HepG2 (cell line): ENCODE data around the gene BLOC1S2. TPM values are rescaled to one million over a fixed set of nuclear protein-coding genes. Genes with fewer than 3 reads are reported as not detected.

Experiments
- HNF1A ChIP-seq, 2 experiments: sonication (generic) in 1 of 2; formaldehyde crosslinking in 1 of 2; IDR thresholded peaks; 2 replicates each; pipeline versions ENCODE4 v1.4.0 to v1.6.1; 2016 to 2020; ENCODE audit warnings: borderline replicate concordance in 1 of 2, low read depth in 1 of 2, mild to moderate bottlenecking in 1 of 2, missing genetic modification reagents in 1 of 2
- KDM6A ChIP-seq: IDR thresholded peaks from 2 replicates; pipeline ENCODE4 v1.6.1; 2016; ENCODE audit warnings: low read depth
- MATR3 ChIP-seq: sonication (generic); formaldehyde crosslinking; IDR thresholded peaks from 2 replicates; pipeline ENCODE4 v1.4.0; 2020; ENCODE audit warnings: missing genetic modification reagents
- MBNL3 ChIP-seq: fragments of 250-450 bp; sonication (Bioruptor Pico); conservative IDR thresholded peaks from 2 replicates; pipeline ENCODE4 v1.8.0; 2022; ENCODE audit warnings: mild to moderate bottlenecking, inconsistent platforms
- POLR2AphosphoS5 ChIP-seq: IDR thresholded peaks from 2 replicates; pipeline ENCODE4 v1.6.1; 2012; ENCODE audit warnings: low read depth, low read length
- SPEN ChIP-seq: sonication (generic); formaldehyde crosslinking; IDR thresholded peaks from 2 replicates; pipeline ENCODE4 v1.5.1; 2020; ENCODE audit warnings: low read depth, mild to moderate bottlenecking, missing genetic modification reagents
- ZFP62 ChIP-seq: sonication (generic); formaldehyde crosslinking; IDR thresholded peaks from 2 replicates; pipeline ENCODE4 v1.4.0; 2020; ENCODE audit warnings: missing genetic modification reagents
- ZNF18 ChIP-seq: sonication (generic); formaldehyde crosslinking; IDR thresholded peaks from 2 replicates; pipeline ENCODE4 v1.8.0; 2022; ENCODE audit warnings: mild to moderate bottlenecking, missing genetic modification reagents; ENCODE audit not compliant: insufficient replicate concordance
- ZNF281 ChIP-seq: sonication (generic); formaldehyde crosslinking; IDR thresholded peaks from 2 replicates; pipeline ENCODE4 v1.4.0; 2020; ENCODE audit warnings: missing genetic modification reagents, borderline replicate concordance
- ZNF761 ChIP-seq: sonication (generic); formaldehyde crosslinking; conservative IDR thresholded peaks from 2 replicates; pipeline ENCODE4 v1.4.0; 2020; ENCODE audit warnings: mild to moderate bottlenecking, missing genetic modification reagents
- ZNF792 ChIP-seq: IDR thresholded peaks from 2 replicates; pipeline ENCODE4 v1.6.1; 2016
- polyA plus RNA-seq, 8 experiments: library from polyadenylated mRNA; depleted of rRNA in 3 of 8; stranded (reverse) in 7 of 8; unstranded in 1 of 8; fragments of >200 nt; fragmentation: Illumina TruSeq in 4 of 8; extraction: Trizol in 4 of 8; gene quantifications; 2 replicates each; pipeline versions ENCODE4 v1.2.1 to v1.2.3, GENCODE V29; 2011 to 2016; ENCODE audit warnings: low read depth in 4 of 8, missing spikeins in 1 of 8, mixed read lengths in 1 of 8; ENCODE audit not compliant: insufficient read depth in 1 of 8
- total RNA-seq, 5 experiments: library from RNA; depleted of rRNA; stranded (reverse); fragments of >200 nt; fragmentation: Illumina TruSeq; extraction: Trizol; gene quantifications; 2 replicates each; pipeline ENCODE4 v1.2.3, GENCODE V29; 2016; ENCODE audit warnings: low read depth in 1 of 5
- TF ChIP-seq, protein P1 (sequence below): sonication (generic); formaldehyde crosslinking; conservative IDR thresholded peaks from 2 replicates; pipeline ENCODE4 v1.4.0; 2020; ENCODE audit warnings: missing genetic modification reagents
- TF ChIP-seq, protein P2 (sequence below): fragments of 450-650 bp; IDR thresholded peaks from 2 replicates; pipeline ENCODE4 v1.6.1; 2016

The BLOC1S2 gene
- total and polyA plus RNA-seq, 2 of the 13 experiments (the other 11 are each of a cell fraction or from before 2014, with no cell fraction given): 22.3 to 64.4 TPM

GRCh38 chr10:100267239-100268104 is 19.0 kb downstream of the BLOC1S2 start, which contains the start of gene CWF19L1 (continued):
- TF ChIP-seq, protein P1, sequence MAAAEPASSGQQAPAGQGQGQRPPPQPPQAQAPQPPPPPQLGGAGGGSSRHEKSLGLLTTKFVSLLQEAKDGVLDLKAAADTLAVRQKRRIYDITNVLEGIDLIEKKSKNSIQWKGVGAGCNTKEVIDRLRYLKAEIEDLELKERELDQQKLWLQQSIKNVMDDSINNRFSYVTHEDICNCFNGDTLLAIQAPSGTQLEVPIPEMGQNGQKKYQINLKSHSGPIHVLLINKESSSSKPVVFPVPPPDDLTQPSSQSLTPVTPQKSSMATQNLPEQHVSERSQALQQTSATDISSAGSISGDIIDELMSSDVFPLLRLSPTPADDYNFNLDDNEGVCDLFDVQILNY (CRISPR knock-in tag): peak; percentile 85
- TF ChIP-seq, protein P2, sequence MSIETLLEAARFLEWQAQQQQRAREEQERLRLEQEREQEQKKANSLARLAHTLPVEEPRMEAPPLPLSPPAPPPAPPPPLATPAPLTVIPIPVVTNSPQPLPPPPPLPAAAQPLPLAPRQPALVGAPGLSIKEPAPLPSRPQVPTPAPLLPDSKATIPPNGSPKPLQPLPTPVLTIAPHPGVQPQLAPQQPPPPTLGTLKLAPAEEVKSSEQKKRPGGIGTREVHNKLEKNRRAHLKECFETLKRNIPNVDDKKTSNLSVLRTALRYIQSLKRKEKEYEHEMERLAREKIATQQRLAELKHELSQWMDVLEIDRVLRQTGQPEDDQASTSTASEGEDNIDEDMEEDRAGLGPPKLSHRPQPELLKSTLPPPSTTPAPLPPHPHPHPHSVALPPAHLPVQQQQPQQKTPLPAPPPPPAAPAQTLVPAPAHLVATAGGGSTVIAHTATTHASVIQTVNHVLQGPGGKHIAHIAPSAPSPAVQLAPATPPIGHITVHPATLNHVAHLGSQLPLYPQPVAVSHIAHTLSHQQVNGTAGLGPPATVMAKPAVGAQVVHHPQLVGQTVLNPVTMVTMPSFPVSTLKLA: no peak; the same call in 1 of the 2 replicates
- peak; percentile 86 for TF ChIP-seq SPEN (CRISPR knock-in tag)
- peak; percentile 88 for TF ChIP-seq POLR2AphosphoS5
- TF ChIP-seq MBNL3 (CRISPR knock-in tag): no peak
- TF ChIP-seq ZNF792: peak; percentile 68; the same call in 1 of the 2 replicates
- no peak for TF ChIP-seq ZFP62
- TF ChIP-seq ZNF281: no peak
- no peak for TF ChIP-seq ZNF18 (CRISPR knock-in tag)
- TF ChIP-seq ZNF761 (CRISPR knock-in tag): no peak
- no peak for TF ChIP-seq MATR3
- no peak for TF ChIP-seq KDM6A (CRISPR knock-in tag)
- 0 out of 2 replicates have a peak, but pooled peaks have one; percentile 10 for TF ChIP-seq HNF1A (IDR thresholded peaks at IDR 0.05; ENCODE audit: low read depth)
- peak; percentile 46; the same call in 1 of the 2 replicates for TF ChIP-seq HNF1A (CRISPR knock-in tag; IDR thresholded peaks at IDR 0.05; ENCODE audit: borderline replicate concordance)
